ENCODE measurements around the gene DDRGK1. TPM values are rescaled to one million over a fixed set of nuclear protein-coding genes. Genes with fewer than 3 reads are reported as not detected.

DDRGK1 gene
- total RNA-seq, 1 donor from 2014 or later = 59.3 TPM

DNA sequence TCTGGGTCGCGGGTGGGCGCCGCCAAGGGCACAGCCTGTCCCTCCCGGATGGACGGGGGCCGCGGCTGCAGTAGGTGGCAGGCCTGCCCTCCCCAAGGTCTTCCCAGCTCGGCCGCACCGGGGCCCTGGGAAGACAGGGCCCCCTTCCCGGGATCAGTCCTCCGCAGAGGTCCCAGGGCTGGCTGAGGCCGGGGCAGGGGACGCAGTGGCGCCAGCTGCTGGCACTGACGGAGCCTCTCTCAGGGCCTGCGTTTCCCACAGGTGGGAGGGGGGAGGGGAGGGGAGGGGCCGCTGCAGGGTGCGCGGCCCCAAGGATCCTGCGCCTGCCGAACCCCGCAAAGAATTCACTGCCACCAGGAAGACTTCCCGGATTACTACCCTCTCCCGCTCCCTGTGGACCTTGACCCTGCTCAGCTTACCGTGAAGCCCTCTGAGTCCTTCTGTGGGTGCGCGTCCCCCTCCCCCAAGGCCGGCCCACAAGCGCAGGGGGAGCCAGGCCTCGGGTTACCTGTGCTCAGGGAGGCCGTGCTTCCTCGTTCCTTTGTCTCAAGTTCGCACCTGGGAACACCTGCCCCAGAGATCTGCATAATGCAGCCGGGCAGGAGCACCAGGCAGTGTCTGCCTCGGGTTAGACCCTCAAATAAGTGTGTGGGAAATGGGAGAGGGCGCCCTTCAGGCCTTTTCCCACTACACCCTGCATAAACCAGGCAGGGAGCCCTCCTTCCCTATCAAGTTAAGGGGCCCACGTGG, 36.2 kb downstream of the DDRGK1 start:
- no peak overlapping the region for H3K27ac Mint-ChIP-seq (ENCODE audit: unreplicated experiment)

DNA sequence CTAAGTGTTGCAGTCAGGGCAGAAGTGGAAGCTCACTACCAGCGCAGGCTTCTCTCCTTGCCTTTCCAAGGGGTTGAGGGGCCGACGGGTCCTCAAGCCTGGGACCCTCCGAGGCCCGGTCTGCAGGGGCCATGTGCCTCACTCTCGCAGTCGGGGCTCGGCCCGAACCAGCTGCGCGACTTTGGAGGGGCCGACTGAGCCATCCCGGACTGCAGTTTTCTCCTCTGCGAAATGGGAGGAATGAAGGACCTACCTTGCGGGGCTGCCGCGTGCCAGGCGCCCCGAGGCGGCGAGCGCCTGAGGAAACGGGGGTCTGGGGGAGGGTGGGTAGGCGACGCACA, 36.8 kb downstream of the DDRGK1 start:
- H3K4me3 Mint-ChIP-seq (ENCODE audit: unreplicated experiment) = no peak overlapping the region

More for the DNA sequence above, 36.2 kb downstream of the DDRGK1 start:
- Mint-ChIP-seq H3K4me1 (ENCODE audit: low read depth, unreplicated experiment) (peaks cover 23% of the 10 kb centered on the region), H3K36me3 (ENCODE audit: unreplicated experiment) (no peaks in the 10 kb centered on the region), H3K27me3 (ENCODE audit: unreplicated experiment) (peaks cover 10% of the 10 kb centered on the region), H3K4me3 (ENCODE audit: unreplicated experiment) (peak overlapping the region; percentile 57), H3K9me3 (ENCODE audit: unreplicated experiment) (peaks cover 11% of the 10 kb centered on the region)
- DNase-seq = peak; percentile 41
- TF ChIP-seq, protein P1, sequence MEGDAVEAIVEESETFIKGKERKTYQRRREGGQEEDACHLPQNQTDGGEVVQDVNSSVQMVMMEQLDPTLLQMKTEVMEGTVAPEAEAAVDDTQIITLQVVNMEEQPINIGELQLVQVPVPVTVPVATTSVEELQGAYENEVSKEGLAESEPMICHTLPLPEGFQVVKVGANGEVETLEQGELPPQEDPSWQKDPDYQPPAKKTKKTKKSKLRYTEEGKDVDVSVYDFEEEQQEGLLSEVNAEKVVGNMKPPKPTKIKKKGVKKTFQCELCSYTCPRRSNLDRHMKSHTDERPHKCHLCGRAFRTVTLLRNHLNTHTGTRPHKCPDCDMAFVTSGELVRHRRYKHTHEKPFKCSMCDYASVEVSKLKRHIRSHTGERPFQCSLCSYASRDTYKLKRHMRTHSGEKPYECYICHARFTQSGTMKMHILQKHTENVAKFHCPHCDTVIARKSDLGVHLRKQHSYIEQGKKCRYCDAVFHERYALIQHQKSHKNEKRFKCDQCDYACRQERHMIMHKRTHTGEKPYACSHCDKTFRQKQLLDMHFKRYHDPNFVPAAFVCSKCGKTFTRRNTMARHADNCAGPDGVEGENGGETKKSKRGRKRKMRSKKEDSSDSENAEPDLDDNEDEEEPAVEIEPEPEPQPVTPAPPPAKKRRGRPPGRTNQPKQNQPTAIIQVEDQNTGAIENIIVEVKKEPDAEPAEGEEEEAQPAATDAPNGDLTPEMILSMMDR (IDR thresholded peaks at IDR 0.05; ENCODE audit: partially characterized antibody, unreplicated experiment) = no peak

DNA sequence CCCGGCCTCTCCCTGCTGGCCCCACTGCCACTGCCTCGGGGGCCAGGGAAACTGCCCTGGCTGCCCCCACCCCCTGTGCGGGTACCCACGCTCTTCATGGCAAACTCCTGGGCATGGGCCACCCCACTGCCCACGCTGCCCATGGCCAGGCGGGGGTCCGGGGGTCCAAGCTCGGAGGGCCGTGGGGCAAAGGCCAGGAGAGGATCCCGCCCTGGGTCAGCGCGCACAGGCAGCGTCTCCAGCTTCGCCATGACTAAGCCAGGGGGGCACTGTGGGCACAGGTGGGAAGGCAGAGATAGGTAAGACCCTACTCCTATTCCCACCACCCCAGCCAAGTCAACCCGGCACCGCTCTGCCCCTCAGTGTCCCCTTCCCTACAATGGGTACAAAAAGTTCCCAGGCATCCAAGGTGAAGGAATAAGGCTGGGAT, 37.6 kb downstream of the DDRGK1 start:
- Mint-ChIP-seq H3K27me3 (ENCODE audit: unreplicated experiment) (peaks cover 9% of the 10 kb centered on the region), H3K4me3 (ENCODE audit: unreplicated experiment) (no peak overlapping the region), H3K36me3 (ENCODE audit: unreplicated experiment) (no peaks in the 10 kb centered on the region), H3K4me1 (ENCODE audit: low read depth, unreplicated experiment) (peaks cover 25% of the 10 kb centered on the region), H3K27ac (ENCODE audit: unreplicated experiment) (no peak overlapping the region), H3K9me3 (ENCODE audit: unreplicated experiment) (peaks cover 7% of the 10 kb centered on the region)
- TF ChIP-seq, protein P1 (IDR thresholded peaks at IDR 0.05; ENCODE audit: partially characterized antibody, unreplicated experiment) = no peak
- no peak for DNase-seq

More for the DNA sequence above, 36.8 kb downstream of the DDRGK1 start:
- Mint-ChIP-seq H3K4me1 (ENCODE audit: low read depth, unreplicated experiment) (peaks cover 28% of the 10 kb centered on the region), H3K36me3 (ENCODE audit: unreplicated experiment) (no peaks in the 10 kb centered on the region), H3K9me3 (ENCODE audit: unreplicated experiment) (peaks cover 12% of the 10 kb centered on the region), H3K27ac (ENCODE audit: unreplicated experiment) (no peak overlapping the region), H3K27me3 (ENCODE audit: unreplicated experiment) (peaks cover 13% of the 10 kb centered on the region)
- TF ChIP-seq, protein P1 (IDR thresholded peaks at IDR 0.05; ENCODE audit: partially characterized antibody, unreplicated experiment) = no peak
- DNase-seq = no peak

DNA sequence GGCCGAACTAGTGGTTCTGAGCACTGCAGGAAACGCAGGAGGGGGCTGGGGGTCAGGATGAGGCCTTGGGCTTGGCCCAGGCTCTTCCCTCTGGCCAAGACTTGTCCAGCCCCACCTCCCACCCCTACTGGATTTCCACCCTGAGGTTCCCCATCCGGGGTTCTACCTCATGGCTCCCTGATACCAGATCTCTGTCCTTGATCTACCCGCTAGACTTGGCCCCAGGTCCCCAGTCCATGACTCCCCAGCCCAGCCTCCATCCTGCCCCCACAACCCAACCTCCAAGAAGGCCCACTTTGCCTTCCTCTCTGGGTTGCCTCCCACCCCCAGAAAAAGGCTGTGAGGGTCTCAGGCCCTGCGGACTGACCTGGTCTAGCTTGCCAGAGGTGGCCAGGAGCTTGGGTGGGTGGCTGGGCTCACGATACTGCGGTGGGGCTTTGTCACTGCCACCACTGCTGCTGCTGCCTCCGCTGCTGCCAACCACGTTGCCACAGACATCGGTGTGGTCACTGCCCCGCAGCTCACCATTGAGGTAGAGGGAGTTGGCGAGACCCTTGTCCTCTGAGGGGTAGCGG, 38.1 kb downstream of the DDRGK1 start:
- H3K4me1 Mint-ChIP-seq (ENCODE audit: low read depth, unreplicated experiment) = peaks cover 23% of the 10 kb centered on the region
- TF ChIP-seq, protein P1 (IDR thresholded peaks at IDR 0.05; ENCODE audit: partially characterized antibody, unreplicated experiment) = no peak
- no peaks in the 10 kb centered on the region for H3K36me3 Mint-ChIP-seq (ENCODE audit: unreplicated experiment)
- H3K4me3 Mint-ChIP-seq (ENCODE audit: unreplicated experiment) = no peak overlapping the region
- no peak for DNase-seq
- peaks cover 8% of the 10 kb centered on the region for H3K27me3 Mint-ChIP-seq (ENCODE audit: unreplicated experiment)
- no peak overlapping the region for H3K27ac Mint-ChIP-seq (ENCODE audit: unreplicated experiment)
- H3K9me3 Mint-ChIP-seq (ENCODE audit: unreplicated experiment) = peaks cover 3% of the 10 kb centered on the region
